Measurements from ENCODE around the gene BCAS3. TPM values are rescaled to one million over a fixed set of nuclear protein-coding genes. Genes with fewer than 3 reads are reported as not detected.

The BCAS3 gene
- total RNA-seq, 4 donors from 2014 or later = 20.7 to 76.3 (median 39.8) TPM

DNA sequence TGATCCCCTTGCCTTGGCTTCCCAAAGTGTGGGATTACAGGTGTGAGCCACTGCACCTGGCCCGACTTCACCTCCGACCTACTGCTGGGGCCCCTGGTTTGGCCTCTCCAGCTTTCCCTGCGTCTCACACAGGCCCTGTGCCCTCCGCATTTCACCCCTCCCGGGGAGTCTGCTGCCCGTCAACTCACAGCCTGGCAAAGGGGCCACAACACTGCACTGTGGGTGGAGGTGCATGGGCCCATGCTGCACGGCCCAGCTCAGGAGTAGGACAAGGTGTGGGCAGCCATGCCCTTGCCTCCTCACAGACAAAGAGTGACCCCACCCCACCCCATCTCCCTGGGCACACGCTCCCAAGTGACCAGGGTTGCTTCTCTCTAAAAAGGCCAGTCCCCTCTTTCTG, 709.4 kb downstream of the BCAS3 start:
- no peak overlapping the region for H3K4me3 ChIP-seq
- no peak overlapping the region for H3K27ac ChIP-seq
- DNase-seq = no peak
- H3K4me1 ChIP-seq = peaks cover 0 to 7% (median 2%) of the 10 kb centered on the region in 4 donors
- H3K36me3 ChIP-seq = no peaks in the 10 kb centered on the region
- intact Hi-C loops (cut with DNase I; ENCODE audit: low total_unique reads) = no loop called here
- 97% methylated on average over 8 of the region's 8 CpGs; no CpG with 5 or more reads in 1 of the 2 donors for WGBS, 2 donors (ENCODE audit: low coverage in 1 of 2)
- H3K9me3 ChIP-seq = no peaks in the 10 kb centered on the region
- no peak for TF ChIP-seq POLR2A (IDR thresholded peaks at IDR 0.05)
- TF ChIP-seq CTCF (IDR thresholded peaks at IDR 0.05) = no peak
- no peak for TF ChIP-seq POLR2AphosphoS5 (IDR thresholded peaks at IDR 0.05)
- TF ChIP-seq EP300 (IDR thresholded peaks at IDR 0.05; ENCODE audit: low read depth) = no peak
- peaks cover 7% of the 10 kb centered on the region for H3K27me3 ChIP-seq
- in situ Hi-C loops (cut with MboI; ENCODE audit: low pct_ligation_motif_present in 1 of 4, low pct_unique_long_range_greater_than_20kb in 1 of 4, low sequenced_read_pairs in 3 of 4) = loop anchor here (10.0 to 25.0 kb wide), 6 partner anchors 150 to 675 kb away; no protein-coding TSS in a partner anchor

DNA sequence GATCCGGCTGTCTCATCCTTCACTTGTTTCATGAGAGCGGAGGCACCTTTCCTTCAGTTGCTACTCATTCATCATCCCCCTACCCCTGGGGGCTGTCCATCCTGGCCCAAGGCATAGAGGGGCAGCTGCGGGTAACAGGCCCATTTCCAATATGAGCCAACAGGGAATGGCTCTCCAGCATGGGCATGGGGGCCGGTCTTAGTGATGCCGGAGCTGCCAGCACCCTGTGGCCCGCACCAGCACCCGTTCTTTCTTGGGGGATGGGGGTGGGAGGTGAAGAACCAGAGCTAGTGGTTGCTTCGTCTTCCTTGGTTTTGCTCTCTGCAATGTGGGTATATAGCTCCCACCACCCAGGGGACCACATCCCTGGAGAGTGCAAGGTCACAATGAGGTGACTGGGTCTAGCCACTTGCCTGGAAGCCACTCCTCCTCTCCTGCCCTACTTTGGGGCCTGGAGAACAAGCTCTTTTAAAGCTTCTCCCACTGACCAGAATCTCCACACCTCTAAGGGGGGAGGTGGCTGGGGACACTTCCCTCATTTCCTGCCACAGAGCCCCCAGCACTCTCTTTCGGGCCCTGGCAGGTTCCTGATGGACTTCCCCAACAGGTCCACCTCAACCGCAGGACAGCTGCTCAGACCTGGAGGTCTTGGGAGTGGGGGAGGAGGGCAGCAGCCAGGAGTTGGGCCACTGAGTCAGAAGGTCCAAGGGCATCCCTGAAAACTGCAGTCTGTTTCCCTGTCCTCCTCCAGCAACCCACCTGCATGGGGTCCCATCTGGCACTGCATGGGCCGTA, 710.1 kb downstream of the BCAS3 start:
- in situ Hi-C loops (cut with MboI; ENCODE audit: low pct_ligation_motif_present in 1 of 4, low pct_unique_long_range_greater_than_20kb in 1 of 4, low sequenced_read_pairs in 3 of 4) = loop anchor here (10.0 to 25.0 kb wide), 6 partner anchors 150 to 675 kb away; no protein-coding TSS in a partner anchor
- Histone ChIP-seq H3K27ac (no peak overlapping the region), H3K36me3 (no peaks in the 10 kb centered on the region), H3K27me3 (peaks cover 7% of the 10 kb centered on the region), H3K9me3 (no peaks in the 10 kb centered on the region), H3K4me1 (peaks cover 0 to 7% (median 2%) of the 10 kb centered on the region in 4 donors), H3K4me3 (no peak overlapping the region)
- 94 to 100% methylated on average over 1 to 11 of the region's 11 CpGs for WGBS, 2 donors (ENCODE audit: low coverage in 1 of 2)
- TF ChIP-seq CTCF (IDR thresholded peaks at IDR 0.05) (no peak), EP300 (IDR thresholded peaks at IDR 0.05; ENCODE audit: low read depth) (no peak), POLR2AphosphoS5 (IDR thresholded peaks at IDR 0.05) (no peak), POLR2A (IDR thresholded peaks at IDR 0.05) (no peak)
- intact Hi-C loops (cut with DNase I; ENCODE audit: low total_unique reads) = no loop called here
- no peak for DNase-seq

- DNase-seq = no peak
- intact Hi-C loops (cut with DNase I; ENCODE audit: low total_unique reads) = no loop called here
- H3K4me3 ChIP-seq = no peak overlapping the region
- H3K9me3 ChIP-seq = no peaks in the 10 kb centered on the region
- TF ChIP-seq POLR2AphosphoS5 (IDR thresholded peaks at IDR 0.05) = no peak
- TF ChIP-seq EP300 (IDR thresholded peaks at IDR 0.05; ENCODE audit: low read depth) = no peak
- TF ChIP-seq POLR2A (IDR thresholded peaks at IDR 0.05) = no peak
- TF ChIP-seq CTCF (IDR thresholded peaks at IDR 0.05) = no peak
- peaks cover 0 to 7% (median 2%) of the 10 kb centered on the region in 4 donors for H3K4me1 ChIP-seq
- H3K27ac ChIP-seq = no peak overlapping the region
- H3K27me3 ChIP-seq = peaks cover 7% of the 10 kb centered on the region
- no peaks in the 10 kb centered on the region for H3K36me3 ChIP-seq
- in situ Hi-C loops (cut with MboI; ENCODE audit: low pct_ligation_motif_present in 1 of 4, low pct_unique_long_range_greater_than_20kb in 1 of 4, low sequenced_read_pairs in 3 of 4) = loop anchor here (10.0 to 25.0 kb wide), 6 partner anchors 151 to 676 kb away; no protein-coding TSS in a partner anchor
- 82 to 90% methylated on average over 12 to 21 of the region's 21 CpGs for WGBS, 2 donors (ENCODE audit: low coverage in 1 of 2)
Measured at GRCh38 chr17:61388561-61389356, 711.1 kb downstream of the BCAS3 start.

All from transverse colon (tissue), 4 donors.